NOMO-1 (cell line): Measurements from ENCODE around the gene LCLAT1.
"Not testable (repeated sequence)": the region's sequence is repeated elsewhere in the genome, so short reads cannot be mapped to it uniquely, and the experiment has no call there.

ENCODE experiments used
- DNase-seq, 2 experiments: peaks; one replicate each; lab custom pipeline; 2025; ENCODE audit not compliant: unreplicated experiment in 2 of 2; lab: John Stamatoyannopoulos, UW

Gene LCLAT1

GRCh38 chr2:30580391-30580790 lies 133.3 kb downstream of the LCLAT1 start:
- DNase-seq: peak in 1 of 2 experiments; percentile 29

GRCh38 chr2:30582521-30582920 lies 135.5 kb downstream of the LCLAT1 start:
- no peak for DNase-seq

GRCh38 chr2:30583204-30583749 lies 136.2 kb downstream of the LCLAT1 start:
- no peak for DNase-seq

- peak; percentile 45 to 75 for DNase-seq
Observed at GRCh38 chr2:30584116-30584515, 137.1 kb downstream of the LCLAT1 start.

- no peak for DNase-seq
Observed at GRCh38 chr2:30588994-30589393, 141.9 kb downstream of the LCLAT1 start.

GRCh38 chr2:30590407-30590806 lies 143.4 kb downstream of the LCLAT1 start:
- no peak for DNase-seq

GRCh38 chr2:30591186-30591585 lies 144.1 kb downstream of the LCLAT1 start:
- DNase-seq: no peak

- DNase-seq: no peak
Observed at GRCh38 chr2:30601375-30601774, 154.3 kb downstream of the LCLAT1 start.

- no peak for DNase-seq
Observed at GRCh38 chr2:30605197-30605596, 158.2 kb downstream of the LCLAT1 start.

GRCh38 chr2:30608643-30609042 lies 161.6 kb downstream of the LCLAT1 start:
- peak in 1 of 2 experiments; percentile 13 for DNase-seq

GRCh38 chr2:30611583-30611982 lies 164.5 kb downstream of the LCLAT1 start:
- peak; percentile 71 to 91 for DNase-seq

- DNase-seq: no peak
Observed at GRCh38 chr2:30612371-30612770, 165.3 kb downstream of the LCLAT1 start.

- DNase-seq: no peak
Observed at GRCh38 chr2:30613001-30613400, 166.0 kb downstream of the LCLAT1 start.

- not testable (repeated sequence) for DNase-seq
Observed at GRCh38 chr2:30614227-30614626, 167.2 kb downstream of the LCLAT1 start.

GRCh38 chr2:30615926-30616325 lies 168.9 kb downstream of the LCLAT1 start:
- DNase-seq: no peak

- DNase-seq: no peak
Observed at GRCh38 chr2:30620102-30620501, 173.1 kb downstream of the LCLAT1 start.

GRCh38 chr2:30621836-30622235 lies 174.8 kb downstream of the LCLAT1 start:
- DNase-seq: no peak

- no peak for DNase-seq
Observed at GRCh38 chr2:30622452-30622851, 175.4 kb downstream of the LCLAT1 start.

GRCh38 chr2:30625276-30625675 lies 178.2 kb downstream of the LCLAT1 start:
- DNase-seq: no peak

GRCh38 chr2:30625701-30626100 lies 178.7 kb downstream of the LCLAT1 start:
- DNase-seq: no peak

GRCh38 chr2:30626397-30626796 lies 179.4 kb downstream of the LCLAT1 start:
- DNase-seq: peak in 1 of 2 experiments; percentile 46

GRCh38 chr2:30627151-30627550 lies 180.1 kb downstream of the LCLAT1 start:
- peak; percentile 95 for DNase-seq

- peak in 1 of 2 experiments; percentile 17 for DNase-seq
Observed at GRCh38 chr2:30628341-30628740, 181.3 kb downstream of the LCLAT1 start.
